COLO668 (cell line): ENCODE measurements around the gene SKI.

Source experiments
- DNase-seq: peaks from one replicate; lab custom pipeline; 2025; ENCODE audit not compliant: unreplicated experiment; lab: John Stamatoyannopoulos, UW

The SKI gene

GRCh38 chr1:2274929-2275475 is 46.9 kb downstream of the SKI start:
- no peak for DNase-seq

DNA sequence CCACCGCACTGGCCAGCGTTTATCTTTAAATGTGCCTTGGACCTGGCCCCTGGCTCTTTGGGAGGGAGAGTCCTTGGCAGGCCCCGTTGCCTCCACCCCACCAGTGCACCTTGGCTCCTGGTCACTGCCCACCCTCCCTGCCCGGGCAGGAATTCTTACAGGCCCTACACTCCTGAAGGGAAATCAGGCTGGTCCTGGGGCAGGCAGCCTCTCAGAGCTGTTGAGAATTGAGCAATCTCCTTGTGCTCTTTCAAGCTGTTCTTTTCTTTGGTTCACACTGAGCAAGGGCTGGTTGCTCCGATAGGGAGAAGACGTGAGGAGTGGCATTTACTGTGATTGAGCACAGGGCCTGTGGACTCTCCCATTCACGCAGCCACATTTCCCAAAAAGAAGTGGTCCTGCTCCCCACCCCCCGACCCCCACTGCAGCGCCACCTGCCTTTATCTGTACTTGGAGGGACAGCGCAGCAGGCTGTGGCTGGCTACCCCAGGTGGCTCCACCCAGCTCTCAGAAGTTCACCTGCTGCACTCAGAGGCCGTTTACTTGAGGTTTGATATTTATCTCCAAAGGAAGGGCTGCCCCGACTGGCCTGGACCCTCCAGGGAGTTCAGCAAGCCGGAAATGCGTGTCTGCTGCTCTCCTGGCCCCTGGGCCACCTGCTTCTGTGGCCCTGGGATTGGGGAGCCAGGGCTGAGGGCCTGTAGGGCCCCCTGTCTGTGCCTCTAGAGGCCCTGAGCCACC is 47.8 kb downstream of the SKI start:
- DNase-seq: peak; percentile 52

GRCh38 chr1:2276803-2277580 is 48.9 kb downstream of the SKI start:
- no peak for DNase-seq

DNA sequence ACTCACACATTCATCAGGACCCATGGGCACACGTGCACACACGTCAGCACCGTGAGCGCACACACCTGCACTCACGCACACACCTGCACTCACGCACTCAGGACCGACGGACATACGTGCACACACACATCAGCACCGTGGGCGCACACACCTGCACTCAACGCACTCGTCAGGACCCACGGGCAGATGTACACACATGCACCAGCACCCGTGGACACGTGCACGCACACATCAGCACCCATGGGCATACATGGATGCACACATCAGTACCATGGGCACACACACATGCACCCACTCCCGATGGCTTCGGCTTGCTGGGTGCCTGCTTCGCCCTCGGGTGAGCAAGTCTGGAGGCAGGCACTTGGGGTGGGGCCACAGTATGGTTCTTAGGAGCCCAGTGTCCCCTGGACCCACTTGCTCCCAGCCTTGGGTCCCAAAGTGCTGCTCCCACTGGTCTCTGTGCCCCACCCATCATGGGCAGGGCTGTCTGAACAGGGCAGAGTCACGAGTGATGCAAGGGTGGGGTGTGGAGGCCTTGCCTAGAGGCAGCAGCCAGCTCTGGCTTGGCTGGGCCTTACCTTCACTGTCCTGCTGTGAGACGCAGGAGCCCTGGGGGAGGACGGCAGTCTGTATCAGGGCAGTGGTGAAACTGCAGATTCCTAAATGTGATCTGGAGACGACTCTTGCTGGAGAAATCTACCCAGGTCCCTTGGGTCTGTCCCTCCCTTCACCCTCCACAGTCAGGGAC is 49.8 kb downstream of the SKI start:
- DNase-seq: no peak

DNA sequence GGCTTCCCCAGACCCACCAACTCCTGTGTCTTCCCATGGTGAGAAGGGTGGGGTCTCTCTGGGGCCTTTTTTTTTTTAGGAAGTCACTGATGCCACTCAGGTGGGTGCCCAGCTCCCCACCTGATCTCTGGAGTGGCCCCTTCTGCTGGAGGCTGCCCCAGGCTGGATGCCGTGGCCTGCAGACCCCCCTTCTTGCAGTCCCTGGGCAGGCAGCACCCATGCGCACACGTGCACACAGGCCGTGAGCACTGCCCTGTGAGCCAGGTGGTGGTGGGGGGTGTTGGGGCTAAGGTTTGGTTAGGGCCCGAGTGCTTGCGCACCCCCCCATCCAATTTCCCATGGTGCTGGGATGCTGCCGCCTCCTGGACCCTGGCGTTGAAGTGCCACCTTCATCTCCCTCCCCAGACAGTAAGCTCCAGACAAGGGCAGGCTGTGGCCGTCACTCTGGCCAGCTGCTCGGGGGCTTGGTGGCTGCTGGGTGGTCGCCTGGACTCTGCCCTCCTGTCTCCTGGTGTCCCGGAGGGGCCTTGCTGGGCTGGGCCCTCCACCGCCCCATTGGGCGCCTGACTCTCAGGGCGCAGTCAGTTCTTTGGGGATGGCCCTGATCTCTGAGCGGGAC is 50.6 kb downstream of the SKI start:
- DNase-seq: no peak

DNA sequence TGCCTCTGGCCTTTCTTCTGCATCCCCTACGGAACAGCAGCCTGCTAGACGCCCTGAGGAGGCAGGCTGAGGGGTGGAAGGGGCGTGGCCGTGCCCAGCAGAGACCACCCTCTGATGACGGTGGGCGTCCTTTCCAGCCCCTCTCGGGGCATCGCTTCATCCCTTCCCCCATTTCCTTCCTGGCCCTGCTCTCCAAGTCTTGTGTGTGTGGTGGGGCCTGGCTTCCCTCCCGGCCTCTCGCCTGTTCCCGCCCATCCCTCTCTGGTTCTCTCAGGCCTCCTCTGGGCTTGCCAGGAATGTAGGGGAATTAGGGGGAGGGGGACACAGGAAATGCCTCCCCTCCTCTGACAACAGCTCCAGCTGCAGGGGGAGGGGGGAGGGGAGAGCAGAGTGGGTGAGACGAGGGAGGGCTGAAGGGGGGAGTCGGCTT is 51.1 kb downstream of the SKI start:
- no peak for DNase-seq

GRCh38 chr1:2279817-2280216 is 51.7 kb downstream of the SKI start:
- DNase-seq: no peak

DNA sequence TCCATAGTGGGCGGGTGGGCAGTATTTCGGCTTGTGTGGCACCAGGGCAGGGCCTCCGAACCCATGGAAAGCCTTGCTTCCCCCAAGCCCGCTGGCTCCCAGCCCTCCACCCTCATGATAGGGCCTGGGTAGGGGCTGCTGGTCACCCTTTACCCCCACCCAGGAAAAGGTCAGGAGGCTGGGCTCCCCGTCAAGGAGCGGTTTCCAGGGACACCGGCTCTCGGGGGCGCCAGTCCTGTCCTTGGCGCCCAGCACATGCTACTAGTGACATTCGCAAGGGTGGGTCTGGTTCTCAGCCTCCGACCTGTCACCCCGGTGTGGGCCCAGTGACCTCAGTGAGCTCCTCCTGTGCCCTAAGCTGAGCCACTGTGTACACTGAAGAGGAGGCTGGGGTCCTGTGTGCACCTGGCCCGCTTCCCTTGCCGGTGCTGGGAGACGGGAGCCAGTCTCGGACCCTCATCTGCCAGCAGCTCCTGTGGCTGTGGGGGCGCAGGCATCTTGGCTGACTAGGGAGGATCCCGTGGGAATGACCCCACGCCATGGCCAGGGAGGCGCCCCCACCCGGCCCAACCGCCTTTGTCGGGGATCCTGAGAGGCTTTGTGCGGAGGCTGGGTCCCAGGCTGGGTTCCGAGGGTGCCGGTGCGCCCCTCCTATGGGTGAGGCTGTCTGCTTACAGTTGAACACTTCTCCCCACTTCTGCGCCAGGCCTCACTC is 54.6 kb downstream of the SKI start:
- no peak for DNase-seq

DNA sequence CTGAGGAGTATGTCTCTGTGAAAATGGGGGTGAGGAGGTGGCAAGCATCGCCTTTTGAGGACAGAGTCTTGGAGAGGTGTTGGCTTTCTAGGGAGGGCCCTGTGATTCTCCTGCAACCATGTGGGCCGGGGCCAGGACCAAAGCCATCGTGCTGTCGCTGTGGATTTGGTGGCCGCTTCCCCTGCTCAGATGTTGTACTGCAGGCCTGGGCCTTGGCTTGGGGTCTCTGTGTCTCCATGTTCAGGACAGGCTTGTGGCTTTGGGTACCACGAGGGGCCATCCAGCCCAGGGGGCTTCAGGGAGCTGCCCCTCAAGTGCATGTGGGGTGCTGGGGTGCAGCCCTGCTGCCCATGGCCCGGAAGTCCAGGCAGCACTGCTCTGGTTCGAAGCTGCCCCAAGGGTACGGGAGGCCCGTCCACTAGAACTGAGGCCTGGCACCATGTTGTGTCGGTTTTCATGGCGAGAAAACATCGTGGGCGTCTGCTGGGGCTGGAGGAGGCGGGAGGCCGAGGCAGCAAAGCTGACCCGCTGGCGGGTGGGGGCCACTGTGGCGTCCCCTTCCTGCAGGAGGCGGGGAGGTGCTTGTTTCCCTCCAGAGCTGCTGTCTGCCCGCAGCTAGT is 55.4 kb downstream of the SKI start:
- no peak for DNase-seq

- no peak for DNase-seq
Observed at GRCh38 chr1:2283991-2284895, 56.1 kb downstream of the SKI start.

GRCh38 chr1:2284932-2285331 is 56.8 kb downstream of the SKI start:
- DNase-seq: no peak

- DNase-seq: no peak
Observed at GRCh38 chr1:2286923-2287322, 58.8 kb downstream of the SKI start.

- DNase-seq: no peak
Observed at GRCh38 chr1:2287649-2288048, 59.5 kb downstream of the SKI start.

DNA sequence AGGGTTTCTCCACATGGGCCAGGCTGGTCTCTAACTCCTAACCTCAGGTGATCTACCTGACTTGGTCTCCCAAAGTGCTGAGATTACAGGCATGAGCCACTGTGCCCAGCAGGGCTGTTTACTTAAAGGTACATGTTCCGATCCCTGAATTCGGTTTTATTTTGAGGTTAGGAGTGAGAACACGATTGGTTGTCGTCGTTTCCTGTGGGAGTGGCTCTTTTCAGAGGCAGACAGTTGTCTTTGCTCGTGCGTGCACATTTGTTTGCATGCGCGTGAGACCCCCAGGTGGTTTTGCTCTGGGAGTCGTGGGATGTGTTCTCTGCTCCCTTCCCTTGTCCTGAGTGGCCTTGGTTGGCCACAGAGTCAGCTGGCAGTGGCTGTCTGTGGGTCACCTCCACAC is 60.2 kb downstream of the SKI start:
- DNase-seq: no peak

DNA sequence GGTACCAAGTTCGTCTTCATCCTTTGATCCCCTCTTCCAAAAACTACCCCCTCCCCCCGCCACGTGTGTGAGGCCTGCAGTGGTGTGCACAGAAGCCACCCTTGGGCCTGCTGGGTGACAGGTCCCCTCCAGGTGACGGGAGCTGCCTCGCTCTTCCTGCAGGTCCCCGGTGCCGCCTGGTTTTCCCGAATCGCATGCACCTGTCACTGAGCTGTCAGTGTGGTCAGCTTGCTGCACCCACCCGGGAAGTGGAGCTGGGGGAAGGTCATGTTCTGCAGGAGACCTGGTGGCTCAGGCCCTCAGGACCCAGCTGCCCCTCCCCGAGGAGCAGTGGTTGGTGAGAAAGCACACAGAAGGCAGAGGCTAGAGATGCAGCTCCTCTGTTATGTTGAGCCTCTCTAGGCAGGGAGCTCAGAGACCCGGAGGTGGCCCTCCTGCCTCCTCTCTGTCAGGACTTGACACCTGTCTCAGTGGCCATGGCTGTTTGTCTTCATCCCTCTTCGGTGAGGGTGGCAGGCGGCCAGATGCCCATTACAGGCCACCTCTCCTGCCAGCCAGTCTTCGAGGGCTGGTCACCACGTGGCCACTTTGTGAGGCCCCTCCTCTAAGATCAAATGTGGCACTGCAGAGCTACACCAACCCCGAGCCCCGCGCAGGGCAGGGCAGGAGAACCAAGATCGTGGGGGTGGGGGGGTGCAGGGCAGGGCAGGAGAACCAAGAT is 60.9 kb downstream of the SKI start:
- DNase-seq: no peak

DNA sequence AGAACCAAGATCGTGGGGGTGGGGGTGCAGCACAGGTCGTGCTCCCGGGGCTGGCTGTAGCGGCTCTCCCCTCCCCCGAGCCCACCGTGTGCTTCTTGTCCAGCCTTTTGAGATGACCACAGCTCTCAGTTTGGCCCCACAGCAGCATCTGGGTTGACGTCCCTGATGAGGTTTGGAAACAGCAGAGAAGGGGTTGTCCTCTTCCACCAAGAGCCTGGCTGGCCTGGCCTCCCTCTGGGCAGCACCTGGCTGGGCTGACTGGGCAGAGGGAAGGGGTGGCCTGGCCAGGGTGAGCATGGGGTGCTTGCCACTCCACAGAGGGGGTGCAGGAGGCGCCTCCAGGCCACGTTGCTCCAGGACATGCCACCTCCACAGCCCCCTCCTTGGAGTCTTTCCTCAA is 61.5 kb downstream of the SKI start:
- no peak for DNase-seq

GRCh38 chr1:2290171-2290578 is 62.1 kb downstream of the SKI start:
- no peak for DNase-seq
